HG02852 (cell line): ENCODE data around the gene GRB10.

ENCODE experiments used
- ATAC-seq: cut with Tn5 transposase; IDR thresholded peaks from one replicate; pipeline ENCODE4 v1.9.1; 2021; ENCODE audit warnings: mild to moderate bottlenecking, moderate library complexity; ENCODE audit not compliant: unreplicated experiment

The GRB10 gene

GRCh38 chr7:50641442-50642405 lies 141.0 kb downstream of the GRB10 start:
- no peak for ATAC-seq

GRCh38 chr7:50640779-50641178 lies 141.9 kb downstream of the GRB10 start:
- ATAC-seq = no peak

- ATAC-seq = no peak
These were observed 142.4 kb downstream of the GRB10 start for GRCh38 chr7:50640256-50640655.

GRCh38 chr7:50637725-50638643 lies 144.7 kb downstream of the GRB10 start:
- ATAC-seq = no peak

GRCh38 chr7:50634378-50634777 lies 148.3 kb downstream of the GRB10 start:
- ATAC-seq = no peak

GRCh38 chr7:50633414-50633710 lies 149.3 kb downstream of the GRB10 start:
- ATAC-seq = no peak

- peak; percentile 88 for ATAC-seq
These were observed 149.9 kb downstream of the GRB10 start for GRCh38 chr7:50632561-50633413.

- ATAC-seq = no peak
These were observed 151.1 kb downstream of the GRB10 start for GRCh38 chr7:50631639-50632038.

- no peak for ATAC-seq
These were observed 151.6 kb downstream of the GRB10 start for GRCh38 chr7:50631100-50631499.

GRCh38 chr7:50629238-50629901 lies 153.3 kb downstream of the GRB10 start:
- ATAC-seq = no peak

GRCh38 chr7:50628434-50629084 lies 154.1 kb downstream of the GRB10 start:
- no peak for ATAC-seq

GRCh38 chr7:50627824-50628361 lies 154.8 kb downstream of the GRB10 start:
- ATAC-seq = no peak

GRCh38 chr7:50626286-50626685 lies 156.4 kb downstream of the GRB10 start:
- ATAC-seq = no peak

- no peak for ATAC-seq
These were observed 157.3 kb downstream of the GRB10 start for GRCh38 chr7:50625360-50625759.

GRCh38 chr7:50622821-50623220 lies 159.9 kb downstream of the GRB10 start:
- no peak for ATAC-seq

GRCh38 chr7:50621973-50622490 lies 160.7 kb downstream of the GRB10 start:
- ATAC-seq = no peak

GRCh38 chr7:50621206-50621605 lies 161.5 kb downstream of the GRB10 start:
- ATAC-seq = no peak

- no peak for ATAC-seq
These were observed 162.3 kb downstream of the GRB10 start for GRCh38 chr7:50620433-50620832.

GRCh38 chr7:50619684-50620083 lies 163.0 kb downstream of the GRB10 start:
- ATAC-seq = no peak
